Right lobe of liver (tissue), 6 donors: ENCODE data around the gene EML5. TPM values are rescaled to one million over a fixed set of nuclear protein-coding genes. Genes with fewer than 3 reads are reported as not detected.
A peak's percentile ranks its signal among the peaks of the same experiment; 100 is the strongest.

Experiments
- ATAC-seq, 4 donors: fragments of 200-7000 bp; cut with Tn5 transposase; one replicate each; pipeline ENCODE4 v1.9.1; 2020; ENCODE audit warnings: mild to moderate bottlenecking in 4 of 4, moderate library complexity in 4 of 4
- DNase-seq, 3 donors: peaks; one replicate each; pipeline ENCODE4 v3.0.0-alpha.2; 2020
- H3K27ac ChIP-seq, 3 donors: fragments of 200-600 bp; one replicate each; pipeline ENCODE4 v1.8.0; 2022
- H3K27me3 ChIP-seq, 2 donors: fragments of 200-600 bp; one replicate each; pipeline ENCODE4 v1.8.0; 2022
- H3K36me3 ChIP-seq, 4 donors: fragments of 200-600 bp; sonication (generic) in 1 of 4; one replicate each; pipeline versions ENCODE4 v1.5.1 to v1.8.0; 2017 to 2022; ENCODE audit warnings: control low read depth in 1 of 4
- H3K4me1 ChIP-seq, 4 donors: fragments of 200-600 bp; sonication (generic) in 1 of 4; one replicate each; pipeline versions ENCODE4 v1.5.1 to v1.8.0; 2017 to 2022; ENCODE audit warnings: control low read depth in 1 of 4
- H3K4me3 ChIP-seq, 3 donors: fragments of 200-600 bp; one replicate each; pipeline ENCODE4 v1.8.0; 2022
- H3K9me3 ChIP-seq, 4 donors: fragments of 200-600 bp; sonication (generic) in 1 of 4; one replicate each; pipeline versions ENCODE4 v1.5.1 to v1.8.0; 2017 to 2022; ENCODE audit warnings: control low read depth in 1 of 4
- CTCF ChIP-seq, 4 donors: fragments of 200-600 bp in 3 of 4; fragments of 450-650 bp in 1 of 4; IDR thresholded peaks; one replicate each; pipeline versions ENCODE4 v1.5.1 to v1.8.0; 2016 to 2022; ENCODE audit warnings: antibody characterized with exemption in 4 of 4, mild to moderate bottlenecking in 2 of 4
- POLR2A ChIP-seq: fragments of 450-650 bp; IDR thresholded peaks from one replicate; pipeline ENCODE4 v1.6.1; 2017; ENCODE audit warnings: antibody characterized with exemption, mild to moderate bottlenecking
- WGBS: methylation state at CpG from one replicate; pipeline ENCODE4 v1.1.6; 2018; ENCODE audit warnings: low coverage, low lambda C conversion rate; ENCODE audit not compliant: insufficient coverage; ENCODE audit errors: missing lambda C conversion rate; 5-methylcytosine and 5-hydroxymethylcytosine counted together
- intact Hi-C, 2 donors: fragments of 100-400 bp; cut with DNase I; formaldehyde crosslinking; loops; one replicate each; pipeline versions ENCODE4 v1.11.2 to v1.14.1; 2022
- total RNA-seq, 6 experiments: library from RNA; depleted of rRNA in 2 of 6; stranded (reverse); fragments of >200 nt in 2 of 6; fragmentation: NEBNext Ultra II Directional in 3 of 6; extraction: Animal tissue kit (Norgen Biotek cat#: 25700) in 3 of 6; gene quantifications; one replicate each; pipeline versions ENCODE4 v1.1.0 to v1.2.4, GENCODE V29; 2016 to 2023
- donor health status: DM: no; HTN: yes; CAD: no.
- donor health status: DM: no; HTN: no; CAD: no.
- donor health status: DM: no; HTN: no; CAD: no.
- donor health status: DM: no; HTN: yes; CAD: no.
- donor health status: DM: no; HTN: yes; CAD: no.

Gene EML5
- total RNA-seq, 6 experiments from 2014 or later: 0.07 to 1.7 (median 0.24) TPM

GRCh38 chr14:88597038-88597437 is 195.7 kb downstream of the EML5 start:
- H3K27ac ChIP-seq: no peak overlapping the region
- ATAC-seq: peak in 1 of 4 donors; percentile 10
- H3K4me1 ChIP-seq: no peaks in the 10 kb centered on the region
- H3K4me3 ChIP-seq: no peak overlapping the region
- H3K9me3 ChIP-seq: no peaks in the 10 kb centered on the region
- WGBS: 94% methylated on average over 4 of the region's 4 CpGs
- intact Hi-C loops: no loop called here
- TF ChIP-seq CTCF (IDR thresholded peaks at IDR 0.05) (no peak), POLR2A (no peak)
- no peaks in the 10 kb centered on the region for H3K27me3 ChIP-seq
- DNase-seq: no peak
- peaks cover 0 to 68% (median 17%) of the 10 kb centered on the region in 4 donors for H3K36me3 ChIP-seq

GRCh38 chr14:88592031-88592430 is 200.7 kb downstream of the EML5 start:
- H3K27ac ChIP-seq: no peak overlapping the region
- H3K27me3 ChIP-seq: no peaks in the 10 kb centered on the region
- no peaks in the 10 kb centered on the region for H3K4me1 ChIP-seq
- TF ChIP-seq CTCF (IDR thresholded peaks at IDR 0.05): no peak
- intact Hi-C loops: no loop called here
- peaks cover 0 to 62% (median 4%) of the 10 kb centered on the region in 4 donors for H3K36me3 ChIP-seq
- ATAC-seq: no peak
- WGBS: 75% methylated on average over 1 of the region's 1 CpG
- H3K9me3 ChIP-seq: no peaks in the 10 kb centered on the region
- DNase-seq: no peak
- H3K4me3 ChIP-seq: no peak overlapping the region

- Histone ChIP-seq H3K36me3 (peaks cover 0 to 50% (median 6%) of the 10 kb centered on the region in 4 donors), H3K4me1 (no peaks in the 10 kb centered on the region), H3K27ac (no peak overlapping the region), H3K9me3 (no peaks in the 10 kb centered on the region), H3K4me3 (no peak overlapping the region), H3K27me3 (no peaks in the 10 kb centered on the region)
- DNase-seq: no peak
- no peak for ATAC-seq
- intact Hi-C loops: no loop called here
- WGBS: 72% methylated on average over 3 of the region's 4 CpGs
- TF ChIP-seq POLR2A: no peak
Observed at GRCh38 chr14:88590173-88590572, 202.6 kb downstream of the EML5 start.

GRCh38 chr14:88588081-88588480 is 204.7 kb downstream of the EML5 start:
- TF ChIP-seq CTCF (IDR thresholded peaks at IDR 0.05): no peak
- no peak for TF ChIP-seq POLR2A
- H3K27ac ChIP-seq: no peak overlapping the region
- H3K4me3 ChIP-seq: no peak overlapping the region
- no peaks in the 10 kb centered on the region for H3K4me1 ChIP-seq
- H3K36me3 ChIP-seq: peaks cover 0 to 52% (median 12%) of the 10 kb centered on the region in 4 donors
- 93% methylated on average over 5 of the region's 5 CpGs for WGBS
- DNase-seq: no peak
- no peaks in the 10 kb centered on the region for H3K9me3 ChIP-seq
- no peaks in the 10 kb centered on the region for H3K27me3 ChIP-seq
- ATAC-seq: no peak
- intact Hi-C loops: no loop called here

GRCh38 chr14:88584451-88584850 is 208.3 kb downstream of the EML5 start:
- DNase-seq (no peak), ATAC-seq (no peak)
- H3K27me3 ChIP-seq: no peaks in the 10 kb centered on the region
- 94% methylated on average over 3 of the region's 3 CpGs for WGBS
- H3K4me1 ChIP-seq: no peaks in the 10 kb centered on the region
- no peaks in the 10 kb centered on the region for H3K9me3 ChIP-seq
- peaks cover 6 to 60% (median 25%) of the 10 kb centered on the region in 4 donors for H3K36me3 ChIP-seq
- intact Hi-C loops: no loop called here
- H3K27ac ChIP-seq: no peak overlapping the region
- no peak for TF ChIP-seq POLR2A
- TF ChIP-seq CTCF (IDR thresholded peaks at IDR 0.05): no peak
- H3K4me3 ChIP-seq: no peak overlapping the region
